NOMO-1 treated with DMSO at 0.1 percent for 48 hours (cell line): Measurements from ENCODE around the gene CAPRIN2.
A peak's percentile ranks its signal among the peaks of the same experiment; 100 is the strongest.

Experiments
- DNase-seq: peaks from one replicate; lab custom pipeline; 2025; ENCODE audit not compliant: unreplicated experiment; lab: John Stamatoyannopoulos, UW

The CAPRIN2 gene

GRCh38 chr12:30700216-30700900 is 54.4 kb downstream of the CAPRIN2 start:
- DNase-seq, result no peak

DNA sequence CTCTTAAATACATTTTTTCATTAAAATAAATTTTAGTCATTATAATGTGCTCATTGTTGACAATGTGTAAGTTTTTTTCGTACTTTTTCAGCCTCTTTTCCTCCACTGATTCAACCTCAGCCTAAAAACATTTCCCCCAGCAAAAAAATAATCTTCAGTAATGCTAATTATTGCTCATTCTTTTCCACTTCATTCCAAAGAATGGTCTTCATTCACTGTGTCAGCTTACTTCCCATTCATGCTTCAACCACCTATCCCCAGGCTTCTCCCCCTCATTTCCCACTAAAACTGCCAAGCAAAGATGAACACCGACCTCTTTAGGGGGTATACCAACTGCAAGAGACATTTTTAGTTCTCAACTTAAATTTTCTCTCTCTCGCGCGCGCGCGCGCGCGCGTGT is 56.4 kb downstream of the CAPRIN2 start:
- DNase-seq, result no peak

- DNase-seq, result no peak
These were observed 57.8 kb downstream of the CAPRIN2 start for GRCh38 chr12:30696943-30697342.

GRCh38 chr12:30696486-30696885 is 58.3 kb downstream of the CAPRIN2 start:
- DNase-seq, result no peak

DNA sequence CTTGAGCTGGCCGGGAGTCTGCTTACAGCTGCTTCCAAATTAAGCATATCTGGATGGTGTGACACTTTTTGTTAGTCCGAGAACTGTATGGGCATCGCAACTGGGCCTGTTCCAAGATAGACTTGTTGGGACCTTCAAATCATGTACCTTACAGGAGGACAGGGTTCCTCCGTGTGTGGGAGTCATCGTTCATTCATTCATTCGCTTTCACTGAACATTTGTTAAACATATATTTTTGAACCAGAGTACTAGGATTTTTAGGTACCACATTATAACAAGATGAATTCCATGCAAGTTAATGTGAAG is 58.7 kb downstream of the CAPRIN2 start:
- DNase-seq, result no peak

DNA sequence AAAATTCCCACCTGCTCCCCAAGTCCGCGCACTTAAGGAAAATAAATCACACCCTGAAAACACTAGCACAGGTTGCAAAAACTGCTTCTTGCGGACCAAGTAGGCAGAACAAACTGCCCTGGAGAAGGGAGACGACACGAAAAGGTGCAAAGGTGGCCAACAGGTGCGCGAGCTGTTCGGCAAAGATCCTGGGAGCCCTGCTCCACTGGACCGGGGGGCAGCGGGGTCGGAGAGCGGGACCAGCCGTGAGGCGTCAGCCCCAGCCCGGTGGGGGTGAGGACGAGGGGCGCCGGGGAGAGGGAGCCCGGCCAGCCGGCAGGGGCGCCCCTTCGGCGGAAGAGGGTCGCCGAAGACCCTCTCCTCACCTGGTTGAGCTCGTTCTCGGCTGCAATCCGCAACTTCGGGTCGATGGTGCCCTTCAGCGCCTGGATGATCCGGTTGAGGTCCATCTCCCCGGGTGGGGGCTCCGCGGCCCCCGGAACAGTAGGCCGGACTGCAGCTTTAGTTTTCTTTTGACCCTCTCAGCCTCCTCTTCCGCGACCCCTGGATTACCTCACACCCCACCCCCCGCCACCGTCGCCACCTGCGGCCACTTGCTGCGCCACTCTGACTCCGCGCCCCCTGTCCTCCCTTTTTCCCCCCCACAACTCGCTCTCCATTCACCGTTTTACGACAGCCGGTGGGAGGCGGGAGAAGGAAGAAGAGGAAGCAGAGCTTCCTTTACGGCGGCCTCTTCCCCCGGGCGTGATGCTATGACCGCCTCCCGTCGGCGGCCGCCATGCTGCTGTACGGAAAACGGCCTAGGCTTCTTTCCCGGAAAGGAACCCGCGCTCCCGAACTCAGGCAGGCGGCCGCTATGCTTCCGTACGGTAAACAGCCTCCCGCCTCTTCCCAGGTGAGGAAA is 59.3 kb downstream of the CAPRIN2 start, which contains the start of gene IPO8:
Gene IPO8 (minus strand): TSS at position 671 of the 904 bp plus-strand sequence. CDS start 222 bp downstream, at position 449.
- peak; percentile 90 for DNase-seq

DNA sequence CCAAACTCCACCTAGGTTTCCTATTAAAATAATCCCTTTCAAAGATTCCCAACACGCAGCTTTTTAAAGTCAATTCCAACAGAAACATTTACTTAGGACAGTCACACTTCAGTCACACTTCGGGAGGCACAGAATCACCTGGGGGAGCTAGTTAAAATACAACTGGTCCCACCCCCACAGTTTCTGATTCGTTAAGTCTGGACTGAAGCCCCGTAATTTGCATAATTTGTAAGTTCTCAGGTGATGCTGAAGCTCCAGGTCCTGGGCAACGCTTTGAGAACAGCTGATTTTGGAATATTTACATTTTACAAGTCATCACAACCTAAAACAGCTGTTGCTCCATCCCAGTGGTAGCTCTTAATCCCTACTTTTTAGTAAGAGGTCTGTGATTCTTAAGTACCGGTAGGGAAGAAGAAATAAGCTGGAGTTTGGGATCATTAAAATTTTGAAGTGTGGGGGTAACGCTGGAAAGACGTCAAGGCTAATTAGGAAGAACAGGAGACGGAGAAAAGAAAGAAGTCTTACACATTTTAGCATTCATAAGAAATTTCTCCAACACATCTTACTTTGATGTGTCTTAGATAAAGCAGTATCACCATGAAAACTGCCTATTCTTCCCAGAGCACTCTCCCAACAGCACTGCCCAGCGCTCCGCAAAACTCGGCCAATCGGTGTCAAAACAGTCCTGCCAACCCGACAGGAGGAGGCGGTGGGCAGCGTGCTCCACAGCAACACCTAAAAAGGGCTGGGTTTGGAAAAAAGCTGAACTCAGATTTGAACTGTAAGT is 60.1 kb downstream of the CAPRIN2 start:
- no peak for DNase-seq

GRCh38 chr12:30692470-30692869 is 62.3 kb downstream of the CAPRIN2 start:
- no peak for DNase-seq

- DNase-seq, result no peak
These were observed 63.5 kb downstream of the CAPRIN2 start for GRCh38 chr12:30691122-30691879.

- DNase-seq, result no peak
These were observed 67.3 kb downstream of the CAPRIN2 start for GRCh38 chr12:30687265-30687986.

- DNase-seq, result peak; percentile 66
These were observed 75.5 kb downstream of the CAPRIN2 start for GRCh38 chr12:30679241-30679640.

- DNase-seq, result no peak
These were observed 76.5 kb downstream of the CAPRIN2 start for GRCh38 chr12:30678221-30678620.

DNA sequence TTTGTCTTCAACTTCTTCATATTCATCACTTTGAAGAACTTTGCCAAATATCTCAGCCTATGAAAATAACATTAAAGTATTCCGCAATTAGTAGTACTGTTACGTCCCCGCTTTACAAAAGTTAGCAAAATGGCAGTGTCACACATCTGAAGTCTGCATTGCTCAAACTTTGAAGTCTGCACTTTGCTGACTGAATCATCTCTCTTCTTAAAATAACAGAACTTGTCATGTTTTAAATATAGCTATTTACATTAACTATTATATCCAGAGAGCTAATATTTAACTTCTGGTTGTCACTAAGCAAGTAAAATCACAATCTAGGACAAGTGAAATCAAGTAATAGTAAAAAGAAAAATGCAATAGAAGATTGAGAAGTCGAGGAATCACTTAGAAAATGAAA is 93.5 kb downstream of the CAPRIN2 start:
- no peak for DNase-seq
